GM06990 (cell line): ENCODE measurements around the gene RPH3AL.

Experiments used
- DNase-seq: peaks from one replicate; pipeline ENCODE4 v3.0.0-alpha.2; 2011; ENCODE audit not compliant: insufficient read length; ENCODE audit errors: extremely low read depth
- H3K27me3 ChIP-seq: replicated peaks from 2 replicates; pipeline ENCODE4 v1.6.0; 2011; ENCODE audit warnings: low read length; ENCODE audit not compliant: control insufficient read depth, insufficient read depth
- H3K36me3 ChIP-seq: 2 replicates; pipeline ENCODE4 v1.5.1; 2011; ENCODE audit warnings: low read length; ENCODE audit not compliant: control insufficient read depth, insufficient read depth
- H3K4me3 ChIP-seq: replicated peaks from 2 replicates; pipeline ENCODE4 v1.5.1; 2011; ENCODE audit warnings: low read depth, mild to moderate bottlenecking, control low read depth, low read length
- CTCF ChIP-seq: IDR thresholded peaks from 2 replicates; pipeline ENCODE4 v1.5.1; 2011; ENCODE audit warnings: low read length, control low read depth, mild to moderate bottlenecking, inconsistent platforms; ENCODE audit not compliant: insufficient read depth, poor library complexity, severe bottlenecking

RPH3AL gene

GRCh38 chr17:352421-353212 is at the start of gene RPH3AL:
Gene RPH3AL, minus strand, starts transcription at chr17:352807. Its CDS starts 25,264 bp downstream, at chr17:327543.
- Histone ChIP-seq H3K4me3 (no peak within 1 kb of the TSS), H3K27me3 (no peaks in the 10 kb centered on the region), H3K36me3 (no peaks in the 10 kb centered on the region)
- no peak for DNase-seq
- no peak for TF ChIP-seq CTCF

- H3K36me3 ChIP-seq, result peaks cover 6% of the 10 kb centered on the region
- no peak overlapping the region for H3K4me3 ChIP-seq
- TF ChIP-seq CTCF, result no peak
- DNase-seq, result no peak
- no peaks in the 10 kb centered on the region for H3K27me3 ChIP-seq
Observed at GRCh38 chr17:400257-400656, 47.6 kb upstream of the RPH3AL start.

GRCh38 chr17:396788-397187 is 44.2 kb upstream of the RPH3AL start:
- Histone ChIP-seq H3K36me3 (peaks cover 1% of the 10 kb centered on the region; the same call in 1 of the 2 replicates), H3K4me3 (no peak overlapping the region), H3K27me3 (no peaks in the 10 kb centered on the region)
- no peak for DNase-seq
- no peak for TF ChIP-seq CTCF

- no peak for DNase-seq
- Histone ChIP-seq H3K27me3 (no peaks in the 10 kb centered on the region), H3K36me3 (no peaks in the 10 kb centered on the region), H3K4me3 (no peak overlapping the region)
- no peak for TF ChIP-seq CTCF
Observed at GRCh38 chr17:395974-396373, 43.4 kb upstream of the RPH3AL start.

GRCh38 chr17:395179-395578 is 42.6 kb upstream of the RPH3AL start:
- no peaks in the 10 kb centered on the region for H3K27me3 ChIP-seq
- DNase-seq, result no peak
- no peaks in the 10 kb centered on the region for H3K36me3 ChIP-seq
- no peak overlapping the region for H3K4me3 ChIP-seq
- no peak for TF ChIP-seq CTCF

- Histone ChIP-seq H3K27me3 (no peaks in the 10 kb centered on the region), H3K36me3 (no peaks in the 10 kb centered on the region), H3K4me3 (no peak overlapping the region)
- DNase-seq, result no peak
- TF ChIP-seq CTCF, result no peak
Observed at GRCh38 chr17:394718-395095, 42.1 kb upstream of the RPH3AL start.
